IMR-90 (cell line): ENCODE data around the gene DNM3.

Experiments used
- FOS ChIP-seq: fragments of 150-350 bp; IDR thresholded peaks from 2 replicates; pipeline ENCODE4 v1.6.1; 2016; ENCODE audit warnings: low read depth, low read length
- MAFK ChIP-seq: IDR thresholded peaks from 2 replicates; pipeline ENCODE4 v1.6.1; 2012; ENCODE audit warnings: low read depth, low read length, improper control_type of control experiment
- POLR2A ChIP-seq: IDR thresholded peaks from 2 replicates; pipeline ENCODE4 v1.6.1; 2012; ENCODE audit warnings: mild to moderate bottlenecking, low read depth, low read length
- RAD21 ChIP-seq: IDR thresholded peaks from 2 replicates; pipeline ENCODE4 v1.6.1; 2012; ENCODE audit warnings: low read length, improper control_type of control experiment
- RCOR1 ChIP-seq: IDR thresholded peaks from 2 replicates; pipeline ENCODE4 v1.6.1; 2012; ENCODE audit warnings: mild to moderate bottlenecking, low read length, improper control_type of control experiment; ENCODE audit not compliant: insufficient replicate concordance
- RFX5 ChIP-seq: IDR thresholded peaks from 2 replicates; pipeline ENCODE4 v1.8.0; 2012; ENCODE audit warnings: low read depth, mild to moderate bottlenecking, low read length, moderate library complexity
- TF ChIP-seq, protein P1 (sequence below): conservative IDR thresholded peaks from 2 replicates; pipeline ENCODE4 v1.5.1; 2012; ENCODE audit warnings: mild to moderate bottlenecking, low read depth, low read length, improper control_type of control experiment

DNA sequence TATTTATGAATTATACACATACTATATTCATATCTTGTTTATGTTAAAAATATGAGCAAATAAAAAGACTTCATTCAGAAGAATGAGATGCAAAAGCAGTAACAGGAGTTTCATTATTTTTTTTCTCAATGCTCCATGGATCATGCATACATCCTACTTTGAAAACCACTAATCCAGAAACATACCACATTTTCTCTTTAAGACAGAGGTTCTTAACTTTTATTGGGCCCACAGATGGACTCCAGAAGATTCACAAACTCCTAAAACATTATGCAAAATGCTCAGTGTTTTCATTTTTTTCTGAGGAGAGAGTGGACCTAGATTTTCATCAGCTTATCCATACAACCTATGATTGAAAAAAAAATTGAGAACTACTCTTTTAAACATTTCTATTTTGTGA lies 227.8 kb downstream of the DNM3 start:
- TF ChIP-seq, protein P1, sequence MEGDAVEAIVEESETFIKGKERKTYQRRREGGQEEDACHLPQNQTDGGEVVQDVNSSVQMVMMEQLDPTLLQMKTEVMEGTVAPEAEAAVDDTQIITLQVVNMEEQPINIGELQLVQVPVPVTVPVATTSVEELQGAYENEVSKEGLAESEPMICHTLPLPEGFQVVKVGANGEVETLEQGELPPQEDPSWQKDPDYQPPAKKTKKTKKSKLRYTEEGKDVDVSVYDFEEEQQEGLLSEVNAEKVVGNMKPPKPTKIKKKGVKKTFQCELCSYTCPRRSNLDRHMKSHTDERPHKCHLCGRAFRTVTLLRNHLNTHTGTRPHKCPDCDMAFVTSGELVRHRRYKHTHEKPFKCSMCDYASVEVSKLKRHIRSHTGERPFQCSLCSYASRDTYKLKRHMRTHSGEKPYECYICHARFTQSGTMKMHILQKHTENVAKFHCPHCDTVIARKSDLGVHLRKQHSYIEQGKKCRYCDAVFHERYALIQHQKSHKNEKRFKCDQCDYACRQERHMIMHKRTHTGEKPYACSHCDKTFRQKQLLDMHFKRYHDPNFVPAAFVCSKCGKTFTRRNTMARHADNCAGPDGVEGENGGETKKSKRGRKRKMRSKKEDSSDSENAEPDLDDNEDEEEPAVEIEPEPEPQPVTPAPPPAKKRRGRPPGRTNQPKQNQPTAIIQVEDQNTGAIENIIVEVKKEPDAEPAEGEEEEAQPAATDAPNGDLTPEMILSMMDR = no peak
- TF ChIP-seq POLR2A (no peak), RCOR1 (no peak), RAD21 (no peak), MAFK (no peak), RFX5 (no peak), FOS (no peak)
